ENCODE results near the gene SLU7. TPM values are rescaled to one million over a fixed set of nuclear protein-coding genes. Genes with fewer than 3 reads are reported as not detected.

The SLU7 gene
- total RNA-seq, 4 donors from 2014 or later, result 26.6 to 90.0 (median 52.4) TPM

- H3K27ac ChIP-seq, result no peak overlapping the region
- peaks cover 0 to 19% of the 10 kb centered on the region in 2 donors for H3K9me3 ChIP-seq
- H3K4me1 ChIP-seq, result no peaks in the 10 kb centered on the region
- intact Hi-C loops (cut with DNase I; ENCODE audit: low total_unique reads), result no loop called here
- no peaks in the 10 kb centered on the region for H3K27me3 ChIP-seq
- H3K4me3 ChIP-seq, result no peak overlapping the region
- TF ChIP-seq POLR2A (IDR thresholded peaks at IDR 0.05) (no peak), CTCF (IDR thresholded peaks at IDR 0.05) (peak in 3 of 4 experiments; percentile 33 to 40 (median 36))
- no peak for DNase-seq
- H3K36me3 ChIP-seq, result no peaks in the 10 kb centered on the region
Observed at GRCh38 chr5:160390787-160391696, 27.8 kb downstream of the SLU7 start.

DNA sequence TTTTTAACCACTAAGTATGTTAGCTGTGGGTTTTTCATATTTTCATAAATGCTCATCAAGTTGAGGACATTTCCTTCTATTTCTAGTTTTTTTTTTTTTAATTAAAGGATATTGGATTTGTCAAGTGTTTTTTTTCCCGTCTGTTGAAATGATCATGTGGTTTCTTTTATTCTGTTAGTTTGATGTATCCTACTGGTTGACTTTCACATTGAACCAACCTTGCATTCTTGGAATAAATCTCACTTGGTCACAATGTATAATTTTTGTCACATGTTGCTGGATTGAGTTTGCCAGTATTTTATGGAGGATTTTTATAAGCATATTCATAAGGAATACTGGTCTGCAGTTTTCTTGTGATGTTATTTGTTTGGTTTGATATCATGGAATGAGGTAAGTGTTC, 31.4 kb downstream of the SLU7 start:
- H3K36me3 ChIP-seq, result no peaks in the 10 kb centered on the region
- peaks cover 0 to 19% of the 10 kb centered on the region in 2 donors for H3K9me3 ChIP-seq
- H3K27me3 ChIP-seq, result no peaks in the 10 kb centered on the region
- no peak for DNase-seq
- H3K4me1 ChIP-seq, result no peaks in the 10 kb centered on the region
- H3K4me3 ChIP-seq, result no peak overlapping the region
- intact Hi-C loops (cut with DNase I; ENCODE audit: low total_unique reads), result no loop called here
- TF ChIP-seq CTCF (IDR thresholded peaks at IDR 0.05) (no peak), POLR2A (IDR thresholded peaks at IDR 0.05) (no peak)
- no peak overlapping the region for H3K27ac ChIP-seq

DNA sequence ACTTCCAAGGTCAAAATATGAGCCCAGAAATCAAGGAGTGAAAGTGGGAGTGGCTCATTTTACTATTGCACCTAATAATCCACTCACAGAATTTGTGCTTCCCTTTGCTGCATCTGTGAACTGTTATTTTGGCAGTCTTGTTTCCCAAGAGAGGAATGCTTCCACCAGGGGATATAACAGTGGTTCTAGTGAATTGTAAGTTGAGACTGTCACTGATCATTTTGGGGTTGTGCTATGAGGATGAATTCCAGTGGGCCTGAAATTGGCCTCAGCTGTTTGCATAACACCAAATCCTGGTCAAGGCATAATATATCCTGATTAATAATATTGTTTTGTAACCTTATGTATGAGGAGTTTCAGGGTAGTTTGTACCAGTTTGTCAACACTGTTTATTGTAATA, 33.4 kb downstream of the SLU7 start:
- peaks cover 0 to 19% of the 10 kb centered on the region in 2 donors for H3K9me3 ChIP-seq
- no peak overlapping the region for H3K27ac ChIP-seq
- intact Hi-C loops (cut with DNase I; ENCODE audit: low total_unique reads), result no loop called here
- no peaks in the 10 kb centered on the region for H3K27me3 ChIP-seq
- no peak overlapping the region for H3K4me3 ChIP-seq
- TF ChIP-seq CTCF (IDR thresholded peaks at IDR 0.05), result no peak
- no peak for TF ChIP-seq POLR2A (IDR thresholded peaks at IDR 0.05)
- H3K36me3 ChIP-seq, result no peaks in the 10 kb centered on the region
- DNase-seq, result no peak
- H3K4me1 ChIP-seq, result no peaks in the 10 kb centered on the region

DNA sequence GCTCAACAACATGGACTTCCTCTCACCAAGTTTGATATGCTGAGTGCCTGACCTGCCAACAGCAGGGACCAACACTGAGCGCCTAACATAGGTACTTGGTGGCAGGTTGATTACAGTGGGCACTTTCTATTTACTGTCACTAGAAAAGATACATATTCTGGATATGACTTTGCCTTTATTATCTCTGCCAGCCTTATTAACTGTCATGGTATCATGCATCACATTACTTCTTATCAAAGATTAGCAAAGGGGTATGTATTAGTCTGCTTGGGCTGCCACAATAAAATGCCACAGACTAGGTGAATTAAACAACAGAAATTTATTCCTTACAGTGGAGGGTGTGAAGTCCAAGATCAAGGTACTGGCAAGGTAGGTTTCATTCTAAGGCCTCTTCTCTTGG, 34.2 kb downstream of the SLU7 start:
- no peak overlapping the region for H3K4me3 ChIP-seq
- intact Hi-C loops (cut with DNase I; ENCODE audit: low total_unique reads), result no loop called here
- no peaks in the 10 kb centered on the region for H3K36me3 ChIP-seq
- H3K27ac ChIP-seq, result no peak overlapping the region
- H3K9me3 ChIP-seq, result peaks cover 0 to 19% of the 10 kb centered on the region in 2 donors
- H3K4me1 ChIP-seq, result no peaks in the 10 kb centered on the region
- DNase-seq, result no peak
- TF ChIP-seq POLR2A (IDR thresholded peaks at IDR 0.05) (no peak), CTCF (IDR thresholded peaks at IDR 0.05) (no peak)
- H3K27me3 ChIP-seq, result no peaks in the 10 kb centered on the region

DNA sequence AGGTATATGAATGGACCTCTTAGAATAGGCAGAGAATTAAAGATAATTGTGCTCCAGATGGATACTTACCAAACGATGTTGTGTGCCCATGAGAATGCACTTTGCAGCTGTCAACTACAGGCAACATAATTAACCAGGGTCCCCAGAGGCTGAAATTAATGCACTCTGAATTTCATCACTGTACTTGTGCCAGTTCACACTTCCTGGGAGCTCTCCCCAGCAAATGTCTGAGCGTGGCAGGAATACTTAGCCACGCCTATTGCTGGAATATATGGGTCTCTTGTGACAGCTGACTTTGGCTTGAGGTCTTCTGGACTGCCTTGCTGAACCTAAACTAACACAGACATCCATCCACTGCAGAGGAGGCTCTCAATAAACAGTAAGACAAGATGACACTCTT, 36.5 kb downstream of the SLU7 start:
- DNase-seq, result no peak
- TF ChIP-seq CTCF (IDR thresholded peaks at IDR 0.05) (no peak), POLR2A (IDR thresholded peaks at IDR 0.05) (no peak)
- H3K4me1 ChIP-seq, result no peaks in the 10 kb centered on the region
- no peak overlapping the region for H3K4me3 ChIP-seq
- no peaks in the 10 kb centered on the region for H3K27me3 ChIP-seq
- no peak overlapping the region for H3K27ac ChIP-seq
- H3K36me3 ChIP-seq, result no peaks in the 10 kb centered on the region
- intact Hi-C loops (cut with DNase I; ENCODE audit: low total_unique reads), result no loop called here
- peaks cover 0 to 11% of the 10 kb centered on the region in 2 donors for H3K9me3 ChIP-seq
